ENCODE data around the gene ACVR1. TPM values are rescaled to one million over a fixed set of nuclear protein-coding genes. Genes with fewer than 3 reads are reported as not detected.
"Not testable (repeated sequence)": the region's sequence is repeated elsewhere in the genome, so short reads cannot be mapped to it uniquely, and the experiment has no call there.

Gene ACVR1
- total and polyA plus RNA-seq, 3 experiments from 2014 or later, result 9.5 to 18.3 (median 14.8) TPM

DNA sequence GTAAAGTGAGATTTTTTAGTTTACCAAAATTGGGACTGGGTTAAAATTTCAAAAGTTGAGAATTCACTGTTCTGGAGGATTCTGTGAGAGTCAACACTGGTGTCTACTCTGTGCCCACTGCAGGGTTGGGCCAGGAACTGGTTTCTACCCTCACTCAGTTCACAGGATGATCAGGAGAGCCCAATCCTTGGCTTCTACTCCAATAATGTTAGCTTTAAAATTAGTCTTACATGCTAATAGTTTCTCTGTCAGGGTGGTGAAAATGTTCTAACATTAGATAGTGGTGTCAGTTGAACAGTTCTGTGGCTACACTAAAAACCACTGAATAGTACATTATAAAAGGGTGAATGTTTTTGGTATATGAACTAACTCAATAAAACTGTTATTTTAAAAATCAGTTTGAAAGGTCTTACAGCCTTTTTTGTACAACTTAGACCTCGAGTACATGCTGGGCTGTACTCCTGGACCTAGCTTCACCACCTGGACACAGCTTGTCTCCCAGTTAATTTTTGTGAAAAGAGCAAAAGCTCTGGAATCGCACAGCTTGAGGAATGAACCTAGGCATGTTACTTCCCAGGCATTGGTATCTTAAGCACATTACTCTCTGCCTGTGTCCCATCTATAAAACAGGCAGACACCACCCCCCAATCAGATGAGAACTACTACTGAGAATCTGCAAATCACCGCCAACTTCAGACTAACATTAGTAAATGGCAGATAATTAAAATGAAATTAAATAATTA, 44.4 kb downstream of the ACVR1 start:
- Histone ChIP-seq H3K36me3 (ENCODE audit: insufficient read depth, low read length) (no peaks in the 10 kb centered on the region), H3K4me3 (ENCODE audit: low read length) (no peak overlapping the region), H3K9me3 (ENCODE audit: low read length) (no peaks in the 10 kb centered on the region), H3K27me3 (ENCODE audit: insufficient read depth, low read length, poor library complexity, severe bottlenecking) (no peaks in the 10 kb centered on the region), H3K27ac (ENCODE audit: low read depth, low read length) (no peak overlapping the region), H3K4me1 (ENCODE audit: insufficient read depth, low read length) (no peaks in the 10 kb centered on the region)
- Mint-ChIP-seq H3K36me3 (peaks cover 5 to 19% (median 11%) of the 10 kb centered on the region in 3 donors), H3K4me3 (no peak overlapping the region), H3K9me3 (no peaks in the 10 kb centered on the region), H3K4me1 (peaks cover 11 to 62% (median 41%) of the 10 kb centered on the region in 3 donors), H3K27ac (peak overlapping the region in 2 of 8 donors; percentile 19 to 27), H3K27me3 (no peaks in the 10 kb centered on the region)
- ChIA-PET CTCF (no interaction called here), POLR2A (no interaction called here)
- DNase-seq, result no peak

DNA sequence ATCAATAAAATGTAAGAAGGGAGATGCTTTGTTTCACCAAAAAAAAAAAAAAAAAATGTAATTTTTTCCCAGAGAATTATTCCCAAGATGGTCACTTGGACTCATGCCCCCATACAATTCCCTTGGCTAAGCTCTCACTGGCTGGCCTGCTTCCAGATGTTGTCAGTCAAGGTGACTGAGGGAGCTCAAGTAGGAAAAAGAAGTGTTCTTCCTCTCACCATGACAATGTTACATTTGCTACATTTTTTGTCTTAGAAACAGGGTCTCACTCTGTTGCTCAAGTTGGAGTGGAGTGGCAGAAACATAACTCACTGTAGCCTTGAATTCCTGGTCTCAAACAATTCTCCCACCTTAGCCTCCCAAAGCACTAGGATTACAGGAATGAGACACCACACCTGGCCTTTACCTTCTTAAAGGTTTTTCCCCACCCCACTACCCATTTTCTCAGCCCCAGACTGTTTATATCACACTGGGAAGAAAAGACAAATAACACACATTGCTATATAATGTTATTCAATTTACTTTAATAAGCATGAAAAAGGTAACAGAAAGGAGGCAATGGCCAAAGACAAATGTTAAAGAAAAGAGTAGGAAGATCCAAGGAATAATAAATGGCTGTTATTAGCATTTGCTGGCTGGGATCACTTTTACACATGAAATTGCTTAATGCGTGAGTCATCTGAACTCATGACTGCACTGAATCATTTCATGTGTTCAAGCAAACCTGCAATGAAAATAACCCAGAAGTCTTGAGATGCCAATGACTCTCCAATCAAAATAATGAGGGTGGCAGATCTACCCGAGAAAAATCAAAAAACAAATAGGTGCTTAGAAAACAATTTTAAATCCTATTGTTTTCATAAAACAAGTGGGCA, 45.2 kb downstream of the ACVR1 start:
- Mint-ChIP-seq H3K27me3 (no peaks in the 10 kb centered on the region), H3K4me1 (peaks cover 8 to 54% (median 33%) of the 10 kb centered on the region in 3 donors), H3K36me3 (peaks cover 5 to 14% (median 11%) of the 10 kb centered on the region in 3 donors), H3K9me3 (no peaks in the 10 kb centered on the region), H3K4me3 (no peak overlapping the region), H3K27ac (peak overlapping the region in 1 of 8 donors; percentile 6)
- no peaks in the 10 kb centered on the region for H3K27me3 ChIP-seq (ENCODE audit: insufficient read depth, low read length, poor library complexity, severe bottlenecking)
- ChIA-PET CTCF (interaction anchor here (1.0 kb wide), 1 partner anchor 19 kb away, joined by 3 read pairs; no protein-coding TSS in a partner anchor), POLR2A (interaction anchor here (0.7 kb wide), 1 partner anchor 67 kb away, joined by 4 read pairs; no protein-coding TSS in a partner anchor)
- no peaks in the 10 kb centered on the region for H3K9me3 ChIP-seq (ENCODE audit: low read length)
- no peak overlapping the region for H3K27ac ChIP-seq (ENCODE audit: low read depth, low read length)
- no peak for DNase-seq
- no peak overlapping the region for H3K4me3 ChIP-seq (ENCODE audit: low read length)
- no peaks in the 10 kb centered on the region for H3K36me3 ChIP-seq (ENCODE audit: insufficient read depth, low read length)
- no peaks in the 10 kb centered on the region for H3K4me1 ChIP-seq (ENCODE audit: insufficient read depth, low read length)

DNA sequence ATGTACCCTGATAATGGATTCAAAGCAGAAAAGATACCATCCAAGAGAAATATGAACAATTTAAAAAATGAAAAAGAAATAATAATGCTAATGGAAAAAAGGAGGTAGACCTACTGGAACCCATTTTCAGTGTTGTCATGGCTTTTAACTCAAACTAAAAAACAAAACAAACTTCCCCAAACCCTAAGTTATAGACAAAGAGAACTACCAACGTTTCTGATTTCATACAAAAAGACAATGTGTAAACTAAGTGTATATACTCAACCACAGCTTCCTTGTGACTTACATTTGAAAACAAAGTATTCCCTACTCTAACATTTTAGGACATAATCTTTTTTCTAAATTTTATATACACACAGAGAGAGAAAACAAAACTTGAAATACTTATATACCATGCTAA, 45.9 kb downstream of the ACVR1 start:
- POLR2A ChIA-PET, result interaction anchor here (0.7 kb wide), 1 partner anchor 67 kb away, joined by 4 read pairs; no protein-coding TSS in a partner anchor
- Mint-ChIP-seq H3K27me3 (no peaks in the 10 kb centered on the region), H3K4me3 (no peak overlapping the region), H3K36me3 (peaks cover 6 to 19% (median 14%) of the 10 kb centered on the region in 3 donors), H3K27ac (no peak overlapping the region), H3K9me3 (no peaks in the 10 kb centered on the region), H3K4me1 (peaks cover 6 to 49% (median 34%) of the 10 kb centered on the region in 3 donors)
- Histone ChIP-seq H3K36me3 (ENCODE audit: insufficient read depth, low read length) (no peaks in the 10 kb centered on the region), H3K9me3 (ENCODE audit: low read length) (no peaks in the 10 kb centered on the region), H3K4me1 (ENCODE audit: insufficient read depth, low read length) (no peaks in the 10 kb centered on the region), H3K4me3 (ENCODE audit: low read length) (no peak overlapping the region), H3K27ac (ENCODE audit: low read depth, low read length) (no peak overlapping the region), H3K27me3 (ENCODE audit: insufficient read depth, low read length, poor library complexity, severe bottlenecking) (no peaks in the 10 kb centered on the region)
- no peak for DNase-seq
- CTCF ChIA-PET, result interaction anchor here (1.0 kb wide), 1 partner anchor 19 kb away, joined by 3 read pairs; no protein-coding TSS in a partner anchor

DNA sequence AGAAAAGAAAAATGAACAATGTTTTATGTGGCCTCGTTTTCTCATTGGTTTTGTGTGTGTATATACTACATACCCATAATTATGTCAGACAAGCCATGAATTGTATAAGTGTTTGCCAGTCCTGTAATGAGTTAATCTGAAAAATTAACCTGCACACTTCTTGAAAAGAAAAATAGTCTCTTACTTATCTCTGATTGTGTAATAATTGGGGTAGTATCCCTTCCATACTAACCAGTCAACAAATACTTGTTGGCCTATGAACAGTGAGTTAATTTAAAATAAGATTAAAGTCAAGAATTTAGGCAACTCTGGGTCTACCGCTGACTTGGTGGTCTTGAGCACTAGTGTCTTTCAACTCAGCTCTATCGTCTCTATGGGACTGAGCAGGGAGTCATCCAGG, 48.8 kb downstream of the ACVR1 start:
- no peaks in the 10 kb centered on the region for H3K4me1 ChIP-seq (ENCODE audit: insufficient read depth, low read length)
- H3K4me3 ChIP-seq (ENCODE audit: low read length), result no peak overlapping the region
- Mint-ChIP-seq H3K27ac (no peak overlapping the region), H3K27me3 (no peaks in the 10 kb centered on the region), H3K4me1 (peaks cover 5 to 40% (median 38%) of the 10 kb centered on the region in 3 donors), H3K36me3 (peaks cover 10 to 29% (median 21%) of the 10 kb centered on the region in 3 donors), H3K9me3 (no peaks in the 10 kb centered on the region), H3K4me3 (no peak overlapping the region)
- H3K27me3 ChIP-seq (ENCODE audit: insufficient read depth, low read length, poor library complexity, severe bottlenecking), result no peaks in the 10 kb centered on the region
- CTCF ChIA-PET, result no interaction called here
- no peak overlapping the region for H3K27ac ChIP-seq (ENCODE audit: low read depth, low read length)
- POLR2A ChIA-PET, result no interaction called here
- H3K36me3 ChIP-seq (ENCODE audit: insufficient read depth, low read length), result no peaks in the 10 kb centered on the region
- H3K9me3 ChIP-seq (ENCODE audit: low read length), result no peaks in the 10 kb centered on the region
- DNase-seq, result no peak

GRCh38 chr2:157826644-157827043, 49.5 kb downstream of the ACVR1 start:
- DNase-seq; H3K9me3 Mint-ChIP-seq; H3K4me3 Mint-ChIP-seq; H3K27me3 ChIP-seq (ENCODE audit: insufficient read depth, low read length, poor library complexity, severe bottlenecking); H3K27ac ChIP-seq (ENCODE audit: low read depth, low read length); H3K27ac Mint-ChIP-seq; CTCF ChIA-PET; POLR2A ChIA-PET; H3K36me3 ChIP-seq (ENCODE audit: insufficient read depth, low read length); H3K9me3 ChIP-seq (ENCODE audit: low read length); H3K4me3 ChIP-seq (ENCODE audit: low read length); H3K27me3 Mint-ChIP-seq; H3K4me1 ChIP-seq (ENCODE audit: insufficient read depth, low read length): not testable (repeated sequence)
- H3K36me3 Mint-ChIP-seq, result peaks cover 10 to 29% (median 21%) of the 10 kb centered on the region in 3 donors
- H3K4me1 Mint-ChIP-seq, result peaks cover 5 to 40% (median 35%) of the 10 kb centered on the region in 3 donors

GRCh38 chr2:157825885-157826284, 50.2 kb downstream of the ACVR1 start:
- H3K4me1 Mint-ChIP-seq, result peaks cover 5 to 38% (median 29%) of the 10 kb centered on the region in 3 donors
- H3K27me3 Mint-ChIP-seq, result no peaks in the 10 kb centered on the region
- Histone ChIP-seq H3K36me3 (ENCODE audit: insufficient read depth, low read length) (no peaks in the 10 kb centered on the region), H3K4me3 (ENCODE audit: low read length) (no peak overlapping the region), H3K27me3 (ENCODE audit: insufficient read depth, low read length, poor library complexity, severe bottlenecking) (no peaks in the 10 kb centered on the region), H3K9me3 (ENCODE audit: low read length) (no peaks in the 10 kb centered on the region), H3K4me1 (ENCODE audit: insufficient read depth, low read length) (no peaks in the 10 kb centered on the region), H3K27ac (ENCODE audit: low read depth, low read length) (no peak overlapping the region)
- CTCF ChIA-PET, result no interaction called here
- H3K4me3 Mint-ChIP-seq, result no peak overlapping the region
- H3K36me3 Mint-ChIP-seq, result peaks cover 10 to 29% (median 21%) of the 10 kb centered on the region in 3 donors
- DNase-seq, result no peak
- peak overlapping the region in 1 of 8 donors; percentile 83 for H3K27ac Mint-ChIP-seq
- H3K9me3 Mint-ChIP-seq, result no peaks in the 10 kb centered on the region
- POLR2A ChIA-PET, result no interaction called here

- CTCF ChIA-PET, result no interaction called here
- no peak overlapping the region for H3K4me3 ChIP-seq (ENCODE audit: low read length)
- no peaks in the 10 kb centered on the region for H3K9me3 Mint-ChIP-seq
- no peaks in the 10 kb centered on the region for H3K4me1 ChIP-seq (ENCODE audit: insufficient read depth, low read length)
- H3K36me3 ChIP-seq (ENCODE audit: insufficient read depth, low read length), result peaks cover 5% of the 10 kb centered on the region
- peaks cover 0 to 1% of the 10 kb centered on the region in 2 donors for H3K27me3 Mint-ChIP-seq
- peaks cover 2 to 29% (median 23%) of the 10 kb centered on the region in 3 donors for H3K4me1 Mint-ChIP-seq
- peaks cover 13 to 36% (median 30%) of the 10 kb centered on the region in 3 donors for H3K36me3 Mint-ChIP-seq
- no peaks in the 10 kb centered on the region for H3K27me3 ChIP-seq (ENCODE audit: insufficient read depth, low read length, poor library complexity, severe bottlenecking)
- POLR2A ChIA-PET, result no interaction called here
- H3K4me3 Mint-ChIP-seq, result no peak overlapping the region
- H3K9me3 ChIP-seq (ENCODE audit: low read length), result no peaks in the 10 kb centered on the region
- no peak overlapping the region for H3K27ac ChIP-seq (ENCODE audit: low read depth, low read length)
- H3K27ac Mint-ChIP-seq, result no peak overlapping the region
- no peak for DNase-seq
Observed at GRCh38 chr2:157822993-157823392, 53.1 kb downstream of the ACVR1 start.

DNA sequence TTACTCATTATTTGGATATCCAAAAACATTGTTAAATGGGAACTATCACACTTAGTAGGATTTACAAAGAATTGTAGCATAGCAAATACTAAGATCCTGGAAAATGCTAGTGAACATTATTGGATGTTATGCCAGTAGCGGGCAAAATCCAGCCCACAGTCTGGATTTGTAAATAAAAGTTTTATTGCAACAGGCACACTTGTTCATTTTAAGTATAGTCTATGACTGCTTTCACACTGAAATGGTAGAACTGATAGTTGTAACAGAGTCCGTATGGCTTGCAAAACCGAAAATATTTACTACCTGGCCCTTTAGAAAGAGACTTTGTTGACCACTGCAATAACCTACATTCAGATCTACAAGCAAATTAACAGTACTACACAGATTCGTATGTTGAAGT, 53.6 kb downstream of the ACVR1 start:
- POLR2A ChIA-PET, result no interaction called here
- peaks cover 8% of the 10 kb centered on the region for H3K36me3 ChIP-seq (ENCODE audit: insufficient read depth, low read length)
- peaks cover 2 to 27% (median 20%) of the 10 kb centered on the region in 3 donors for H3K4me1 Mint-ChIP-seq
- H3K9me3 Mint-ChIP-seq, result no peaks in the 10 kb centered on the region
- H3K36me3 Mint-ChIP-seq, result peaks cover 13 to 40% (median 29%) of the 10 kb centered on the region in 3 donors
- no peak overlapping the region for H3K27ac Mint-ChIP-seq
- H3K4me3 ChIP-seq (ENCODE audit: low read length), result no peak overlapping the region
- no peak for DNase-seq
- H3K9me3 ChIP-seq (ENCODE audit: low read length), result no peaks in the 10 kb centered on the region
- H3K27me3 ChIP-seq (ENCODE audit: insufficient read depth, low read length, poor library complexity, severe bottlenecking), result no peaks in the 10 kb centered on the region
- no peaks in the 10 kb centered on the region for H3K4me1 ChIP-seq (ENCODE audit: insufficient read depth, low read length)
- H3K4me3 Mint-ChIP-seq, result no peak overlapping the region
- peaks cover 0 to 1% of the 10 kb centered on the region in 2 donors for H3K27me3 Mint-ChIP-seq
- CTCF ChIA-PET, result no interaction called here
- H3K27ac ChIP-seq (ENCODE audit: low read depth, low read length), result no peak overlapping the region
